K562 (cell line): Measurements from ENCODE around the gene ESPL1. TPM values are rescaled to one million over a fixed set of nuclear protein-coding genes. Genes with fewer than 3 reads are reported as not detected.
A peak's percentile ranks its signal among the peaks of the same experiment; 100 is the strongest.

Source experiments
- ATAC-seq: fragments of 200-7000 bp; cut with Tn5 transposase; 3 replicates; pipeline ENCODE4 v1.9.1; 2020; ENCODE audit warnings: moderate library complexity
- BruUV-seq: library from RNA; stranded (reverse); fragments of 400-500 nt; replicated peaks from 2 replicates; lab custom pipeline; 2021; lab: Mats Ljungman, UMichigan
- CTCF ChIA-PET: fragments of 300-600 bp; formaldehyde crosslinking; extraction: SDS; loops from one replicate; lab custom pipeline; 2021; ENCODE audit warnings: low intra/inter-chr PET ratio; lab: Yijun Ruan, JAX
- POLR2A ChIA-PET: fragments of 300-600, 350-650 bp; sonication (Branson Sonifier 250); formaldehyde crosslinking; extraction: SDS; loops from one replicate; lab custom pipeline; 2021; ENCODE audit warnings: antibody characterized with exemption, inconsistent platforms; lab: Yijun Ruan, JAX
- DNase-seq, 4 experiments: peaks; one replicate each; pipeline versions ENCODE4 v3.0.0 to v3.0.0-alpha.2; 2011 to 2018; ENCODE audit warnings: low spot score in 3 of 4, mixed read lengths in 3 of 4; ENCODE audit errors: extremely low read depth in 1 of 4
- FAIRE-seq: peaks from 2 replicates; lab custom pipeline; 2011; peaks lifted over from hg19 to GRCh38; lab: Jason Lieb, UNC
- H2AFZ ChIP-seq: 2 replicates; pipeline ENCODE4 v1.6.0; 2011; ENCODE audit warnings: low read depth, low read length, control low read depth, inconsistent platforms
- H3K27ac ChIP-seq: fragments of 200-600 bp; 3 replicates; pipeline ENCODE4 v1.8.0; 2011; ENCODE audit warnings: low read depth, mild to moderate bottlenecking, control low read depth, inconsistent platforms, low read length, moderate library complexity, mixed read lengths; ENCODE audit errors: extremely low read depth
- H3K27me3 ChIP-seq, 2 experiments: fragments of 300-600 bp in 1 of 2; 2 replicates in 1 of 2; 3 replicates in 1 of 2; pipeline versions ENCODE4 v1.6.0 to v1.8.0; 2011; ENCODE audit warnings: inconsistent platforms in 2 of 2, low read length in 2 of 2, mild to moderate bottlenecking in 1 of 2, mixed read lengths in 1 of 2, moderate library complexity in 1 of 2; ENCODE audit not compliant: control insufficient read depth in 2 of 2, insufficient read depth in 2 of 2
- H3K36me3 ChIP-seq: fragments of 300-600 bp; 3 replicates; pipeline ENCODE4 v1.8.0; 2011; ENCODE audit warnings: mild to moderate bottlenecking, low read length, inconsistent platforms; ENCODE audit not compliant: control insufficient read depth, insufficient read depth
- H3K4me1 ChIP-seq, 2 experiments: fragments of 200-600 bp in 1 of 2; replicated peaks in 1 of 2; 2 replicates in 1 of 2; 3 replicates in 1 of 2; pipeline versions ENCODE4 v1.5.1 to v1.8.0; 2011; ENCODE audit warnings: inconsistent platforms in 2 of 2, low read length in 2 of 2, mild to moderate bottlenecking in 1 of 2, mixed read lengths in 1 of 2, moderate library complexity in 1 of 2; ENCODE audit not compliant: control insufficient read depth in 2 of 2, insufficient read depth in 2 of 2
- H3K4me2 ChIP-seq: 2 replicates; pipeline ENCODE4 v1.6.1; 2011; ENCODE audit warnings: low read length, control low read depth, inconsistent platforms, mixed read lengths; ENCODE audit not compliant: insufficient read depth
- H3K4me3 ChIP-seq: fragments of 200-600 bp; sonication (generic), shearing (Covaris generic); 2 replicates; pipeline ENCODE4 v1.5.1; 2016; ENCODE audit warnings: control low read depth, inconsistent platforms
- H3K79me2 ChIP-seq: fragments of 200-600 bp; 3 replicates; pipeline ENCODE4 v1.8.0; 2011; ENCODE audit warnings: low read length, inconsistent platforms; ENCODE audit not compliant: control insufficient read depth, insufficient read depth
- H3K9ac ChIP-seq, 2 experiments: 2 replicates each; pipeline versions ENCODE4 v1.6.0 to v1.6.1; 2011; ENCODE audit warnings: low read depth in 2 of 2, low read length in 2 of 2, control low read depth in 1 of 2, inconsistent platforms in 1 of 2, mild to moderate bottlenecking in 1 of 2, mixed read lengths in 1 of 2; ENCODE audit not compliant: insufficient read depth in 1 of 2
- H3K9me1 ChIP-seq: one replicate; pipeline ENCODE4 v1.6.0; 2011; ENCODE audit warnings: inconsistent platforms, mild to moderate bottlenecking, low read length, moderate library complexity; ENCODE audit not compliant: control insufficient read depth, insufficient read depth
- H3K9me3 ChIP-seq: replicated peaks from 2 replicates; pipeline ENCODE4 v1.5.1; 2011; ENCODE audit warnings: low read depth, low read length, inconsistent platforms; ENCODE audit not compliant: control insufficient read depth, insufficient read depth
- H4K20me1 ChIP-seq: replicated peaks from 2 replicates; pipeline ENCODE4 v1.6.1; 2011; ENCODE audit warnings: low read length, inconsistent platforms, mixed read lengths; ENCODE audit not compliant: control insufficient read depth, insufficient read depth
- BCL6 ChIP-seq: fragments of 250-450 bp; sonication (Bioruptor Pico); IDR thresholded peaks from 2 replicates; pipeline ENCODE4 v1.4.0; 2020
- DPF2 ChIP-seq: fragments of 450-650 bp; IDR thresholded peaks from 2 replicates; pipeline ENCODE4 v1.6.1; 2016
- GATAD2B ChIP-seq: fragments of 450-650 bp; IDR thresholded peaks from 2 replicates; pipeline ENCODE4 v1.6.1; 2017; ENCODE audit warnings: mild to moderate bottlenecking, borderline replicate concordance
- GTF2E2 ChIP-seq: fragments of 200-800 bp; sonication (Bioruptor generic); IDR thresholded peaks from 2 replicates; pipeline ENCODE4 v1.6.1; 2016; ENCODE audit warnings: missing genetic modification characterization, missing compliant biosample characterization
- HMG20A ChIP-seq: fragments of 450-650 bp; formaldehyde crosslinking; conservative IDR thresholded peaks from 2 replicates; pipeline ENCODE4 v1.4.0; 2020; ENCODE audit warnings: mild to moderate bottlenecking, mixed read lengths
- KAT7 ChIP-seq: sonication (generic); formaldehyde crosslinking; IDR thresholded peaks from 2 replicates; pipeline ENCODE4 v1.8.0; 2022; ENCODE audit warnings: missing genetic modification reagents, mild to moderate bottlenecking, borderline replicate concordance
- MAFG ChIP-seq: fragments of 450-650 bp; conservative IDR thresholded peaks from 2 replicates; pipeline ENCODE4 v1.6.1; 2016; ENCODE audit warnings: missing genetic modification characterization, missing compliant biosample characterization
- MIER1 ChIP-seq: fragments of 450-650 bp; IDR thresholded peaks from 2 replicates; pipeline ENCODE4 v1.6.1; 2016; ENCODE audit warnings: antibody characterized with exemption, mild to moderate bottlenecking, low read depth
- MLLT1 ChIP-seq, 2 experiments: fragments of 450-650 bp; IDR thresholded peaks; 2 replicates each; pipeline ENCODE4 v1.6.1; 2016
- MTA2 ChIP-seq: fragments of 450-650 bp; IDR thresholded peaks from 2 replicates; pipeline ENCODE4 v1.6.1; 2016; ENCODE audit warnings: low read depth
- NFIC ChIP-seq: fragments of 450-650 bp; IDR thresholded peaks from 2 replicates; pipeline ENCODE4 v1.6.1; 2017; ENCODE audit warnings: mild to moderate bottlenecking, inconsistent platforms
- PHTF2 ChIP-seq: fragments of 250-450 bp; sonication (Bioruptor Pico); IDR thresholded peaks from 2 replicates; pipeline ENCODE4 v1.5.0; 2021; ENCODE audit warnings: mild to moderate bottlenecking
- RBBP5 ChIP-seq: fragments of 200-600 bp; sonication (generic); IDR thresholded peaks from 2 replicates; pipeline ENCODE4 v1.6.1; 2012; ENCODE audit warnings: borderline replicate concordance, mild to moderate bottlenecking, low read length, control low read depth, inconsistent platforms; ENCODE audit not compliant: insufficient read depth, poor library complexity, severe bottlenecking
- SMARCE1 ChIP-seq: fragments of 450-650 bp; IDR thresholded peaks from 2 replicates; pipeline ENCODE4 v1.7.1; 2016; ENCODE audit warnings: mild to moderate bottlenecking
- TAF7 ChIP-seq: fragments of 450-650 bp; IDR thresholded peaks from 2 replicates; pipeline ENCODE4 v1.6.1; 2016; ENCODE audit warnings: missing genetic modification characterization, missing compliant biosample characterization
- TCF15 ChIP-seq: fragments of 250-450 bp; sonication (Bioruptor Pico); IDR thresholded peaks from 2 replicates; pipeline ENCODE4 v1.8.0; 2022; ENCODE audit warnings: moderate library complexity, mild to moderate bottlenecking, inconsistent platforms
- TSC22D4 ChIP-seq: fragments of 450-650 bp; IDR thresholded peaks from 2 replicates; pipeline ENCODE4 v1.6.1; 2016; ENCODE audit warnings: missing genetic modification characterization, missing biosample characterization, control low read depth
- ZFP36 ChIP-seq: fragments of 150-350 bp; IDR thresholded peaks from 2 replicates; pipeline ENCODE4 v1.6.1; 2018; ENCODE audit warnings: low read length, low read depth; ENCODE audit not compliant: partially characterized antibody
- ZNF12 ChIP-seq: sonication (generic); formaldehyde crosslinking; IDR thresholded peaks from 2 replicates; pipeline ENCODE4 v1.4.0; 2020; ENCODE audit warnings: mild to moderate bottlenecking, missing genetic modification reagents
- ZNF436 ChIP-seq: fragments of 250-450, 450-650 bp; sonication (Bioruptor Pico); formaldehyde crosslinking; IDR thresholded peaks from 2 replicates; pipeline ENCODE4 v1.7.0; 2020; ENCODE audit warnings: mild to moderate bottlenecking
- ZNF57 ChIP-seq: fragments of 450-650 bp; formaldehyde crosslinking; IDR thresholded peaks from 2 replicates; pipeline ENCODE4 v1.4.0; 2020; ENCODE audit warnings: mild to moderate bottlenecking, moderate library complexity
- whole genome bisulfite sequencing: fragments of 100-300 bp; shearing (Covaris generic); methylation state at CpG from one replicate; pipeline ENCODE4 v1.1.6; 2016; ENCODE audit warnings: low coverage, mixed read lengths; ENCODE audit not compliant: insufficient coverage; ENCODE audit errors: missing lambda C conversion rate; 5-methylcytosine and 5-hydroxymethylcytosine counted together
- in situ Hi-C: fragments of 300-500 bp; cut with MboI; formaldehyde crosslinking; loops from 4 replicates; pipeline ENCODE4 v1.15.0; 2018; ENCODE audit warnings: inconsistent platforms, mixed read lengths
- intact Hi-C: fragments of 100-400 bp; cut with micrococcal nuclease; formaldehyde crosslinking; loops from 2 replicates; pipeline ENCODE4 v1.14.2; 2022
- polyA plus RNA-seq, 8 experiments: library from polyadenylated mRNA; depleted of rRNA in 4 of 8; stranded (reverse) in 5 of 8; unstranded in 3 of 8; fragments of >200 nt; fragmentation: Nextera tagmentation in 2 of 8; fragmentation: Illumina TruSeq in 1 of 8; extraction: Ambion mirVana in 2 of 8; extraction: Trizol in 1 of 8; gene quantifications; 2 replicates each; pipeline versions ENCODE4 v1.2.1 to v1.2.3, GENCODE V29; 2011 to 2014; ENCODE audit warnings: inconsistent platforms in 1 of 8, missing spikeins in 1 of 8
- total RNA-seq, 7 experiments: library from RNA; depleted of rRNA in 6 of 7; stranded (reverse); fragments of >200 nt in 6 of 7; fragmentation: Illumina TruSeq in 2 of 7; extraction: Trizol in 2 of 7; gene quantifications; 2 replicates each; pipeline versions ENCODE4 v1.2.1 to v1.2.3, GENCODE V29; 2011 to 2021; ENCODE audit warnings: low replicate concordance in 1 of 7

Gene ESPL1
- total and polyA plus RNA-seq, 9 of the 15 experiments (the other 6 are each of a cell fraction or from before 2014, with no cell fraction given) = 1.2 to 55.0 (median 18.7) TPM

- Histone ChIP-seq H3K4me2 (peak overlapping the region; percentile 85), H3K9me1 (peaks cover 4% of the 10 kb centered on the region), H3K9me3 (no peaks in the 10 kb centered on the region), H3K27me3 (no peaks in the 10 kb centered on the region), H3K27ac (peak overlapping the region; percentile 97), H2AFZ (peak overlapping the region; percentile 99), H3K4me3 (peak overlapping the region; percentile 75), H3K9ac (peak overlapping the region; percentile 93 to 99), H3K36me3 (peaks cover 36% of the 10 kb centered on the region), H3K79me2 (peaks cover 12% of the 10 kb centered on the region), H3K4me1 (peaks cover 29 to 35% of the 10 kb centered on the region in 2 experiments), H4K20me1 (no peaks in the 10 kb centered on the region)
- ChIA-PET CTCF (interaction anchor here (0.5 to 0.9 kb wide), 2 partner anchors 106 to 187 kb away, joined by 3 to 4 read pairs; no protein-coding TSS in a partner anchor), POLR2A (interaction anchor here (0.6 to 3.9 kb wide), 36 partner anchors 10 to 961 kb away, joined by 3 to 38 read pairs (median 4); partner anchors contain the start of genes PFDN5, SP7 and TARBP2)
- in situ Hi-C loops (loop anchor here (10.0 kb wide), 1 partner anchor 184 kb away; the partner anchor contains the start of genes NPFF and TARBP2), intact Hi-C loops (loop anchor here (1.0 to 10.0 kb wide), 3 partner anchors 25 to 104 kb away; partner anchors contain the start of genes AMHR2, ESPL1 and PFDN5)
- DNase-seq = no peak
- no peak for ATAC-seq
- BruUV-seq = TSS peak; percentile 89
- no peak for FAIRE-seq
- WGBS = 25% methylated on average over 10 of the region's 10 CpGs
- TF ChIP-seq PHTF2 (CRISPR knock-in tag) (no peak), SMARCE1 (0 out of 2 replicates have a peak, but pooled peaks have one; percentile 18), ZNF57 (CRISPR knock-in tag) (no peak), BCL6 (CRISPR knock-in tag) (no peak), NFIC (no peak), MTA2 (0 out of 2 replicates have a peak, but pooled peaks have one; percentile 10), ZNF12 (CRISPR knock-in tag) (no peak), RBBP5 (no peak), MLLT1 (IDR thresholded peaks at IDR 0.05) (peak in 1 of 2 experiments; percentile 80; a peak in 1 of 4 replicates), TAF7 (tag) (no peak), MAFG (tag) (peak; percentile 74), KAT7 (0 out of 2 replicates have a peak, but pooled peaks have one; percentile 0), HMG20A (CRISPR knock-in tag) (no peak), GATAD2B (no peak), ZFP36 (no peak), TSC22D4 (tag) (no peak), DPF2 (peak; percentile 44; the same call in 1 of the 2 replicates), ZNF436 (no peak), GTF2E2 (tag) (no peak), TCF15 (no peak), MIER1 (no peak)
Measured at GRCh38 chr12:53320352-53321195, 52.5 kb downstream of the ESPL1 start.
